ENCODE data around the gene SLC39A8. TPM values are rescaled to one million over a fixed set of nuclear protein-coding genes. Genes with fewer than 3 reads are reported as not detected.

Gene SLC39A8
- total RNA-seq, 1 donor = 14.7 TPM

DNA sequence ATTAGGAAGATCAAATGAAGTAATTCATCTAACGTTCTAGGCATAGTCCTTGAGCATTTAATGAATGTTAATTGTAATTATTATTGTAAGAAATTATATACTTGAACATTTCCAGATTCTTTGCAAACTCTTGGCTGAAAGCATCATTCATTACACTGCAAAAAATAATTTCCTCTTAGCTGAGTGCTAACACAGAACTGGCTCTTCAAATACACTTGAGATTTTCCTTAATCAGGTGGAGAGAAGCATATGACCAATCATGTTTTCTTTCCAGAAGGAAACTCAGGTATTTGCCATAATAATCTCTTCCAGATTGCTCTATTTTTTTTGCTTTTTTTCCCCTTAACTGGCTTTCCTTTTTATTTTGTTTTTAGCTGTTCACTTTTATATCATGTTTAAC is 42.5 kb downstream of the SLC39A8 start:
- TF ChIP-seq, protein P1, sequence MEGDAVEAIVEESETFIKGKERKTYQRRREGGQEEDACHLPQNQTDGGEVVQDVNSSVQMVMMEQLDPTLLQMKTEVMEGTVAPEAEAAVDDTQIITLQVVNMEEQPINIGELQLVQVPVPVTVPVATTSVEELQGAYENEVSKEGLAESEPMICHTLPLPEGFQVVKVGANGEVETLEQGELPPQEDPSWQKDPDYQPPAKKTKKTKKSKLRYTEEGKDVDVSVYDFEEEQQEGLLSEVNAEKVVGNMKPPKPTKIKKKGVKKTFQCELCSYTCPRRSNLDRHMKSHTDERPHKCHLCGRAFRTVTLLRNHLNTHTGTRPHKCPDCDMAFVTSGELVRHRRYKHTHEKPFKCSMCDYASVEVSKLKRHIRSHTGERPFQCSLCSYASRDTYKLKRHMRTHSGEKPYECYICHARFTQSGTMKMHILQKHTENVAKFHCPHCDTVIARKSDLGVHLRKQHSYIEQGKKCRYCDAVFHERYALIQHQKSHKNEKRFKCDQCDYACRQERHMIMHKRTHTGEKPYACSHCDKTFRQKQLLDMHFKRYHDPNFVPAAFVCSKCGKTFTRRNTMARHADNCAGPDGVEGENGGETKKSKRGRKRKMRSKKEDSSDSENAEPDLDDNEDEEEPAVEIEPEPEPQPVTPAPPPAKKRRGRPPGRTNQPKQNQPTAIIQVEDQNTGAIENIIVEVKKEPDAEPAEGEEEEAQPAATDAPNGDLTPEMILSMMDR (IDR thresholded peaks at IDR 0.05; ENCODE audit: insufficient read depth, low read length) = no peak
- no peak overlapping the region for H3K4me3 ChIP-seq (ENCODE audit: low read depth, low read length)
- DNase-seq (ENCODE audit: low read depth) = no peak

- DNase-seq (ENCODE audit: low read depth) = no peak
- TF ChIP-seq, protein P1 (IDR thresholded peaks at IDR 0.05; ENCODE audit: insufficient read depth, low read length) = no peak
- H3K4me3 ChIP-seq (ENCODE audit: low read depth, low read length) = no peak overlapping the region
Observed at GRCh38 chr4:102301167-102301566, 44.1 kb downstream of the SLC39A8 start.

- DNase-seq (ENCODE audit: low read depth) = peak; percentile 76
- no peak overlapping the region for H3K4me3 ChIP-seq (ENCODE audit: low read depth, low read length)
- TF ChIP-seq, protein P1 (IDR thresholded peaks at IDR 0.05; ENCODE audit: insufficient read depth, low read length) = peak; percentile 78
Observed at GRCh38 chr4:102299354-102300107, 45.8 kb downstream of the SLC39A8 start.

- no peak for DNase-seq (ENCODE audit: low read depth)
- TF ChIP-seq, protein P1 (IDR thresholded peaks at IDR 0.05; ENCODE audit: insufficient read depth, low read length) = no peak
- H3K4me3 ChIP-seq (ENCODE audit: low read depth, low read length) = no peak overlapping the region
Observed at GRCh38 chr4:102298716-102299115, 46.6 kb downstream of the SLC39A8 start.

DNA sequence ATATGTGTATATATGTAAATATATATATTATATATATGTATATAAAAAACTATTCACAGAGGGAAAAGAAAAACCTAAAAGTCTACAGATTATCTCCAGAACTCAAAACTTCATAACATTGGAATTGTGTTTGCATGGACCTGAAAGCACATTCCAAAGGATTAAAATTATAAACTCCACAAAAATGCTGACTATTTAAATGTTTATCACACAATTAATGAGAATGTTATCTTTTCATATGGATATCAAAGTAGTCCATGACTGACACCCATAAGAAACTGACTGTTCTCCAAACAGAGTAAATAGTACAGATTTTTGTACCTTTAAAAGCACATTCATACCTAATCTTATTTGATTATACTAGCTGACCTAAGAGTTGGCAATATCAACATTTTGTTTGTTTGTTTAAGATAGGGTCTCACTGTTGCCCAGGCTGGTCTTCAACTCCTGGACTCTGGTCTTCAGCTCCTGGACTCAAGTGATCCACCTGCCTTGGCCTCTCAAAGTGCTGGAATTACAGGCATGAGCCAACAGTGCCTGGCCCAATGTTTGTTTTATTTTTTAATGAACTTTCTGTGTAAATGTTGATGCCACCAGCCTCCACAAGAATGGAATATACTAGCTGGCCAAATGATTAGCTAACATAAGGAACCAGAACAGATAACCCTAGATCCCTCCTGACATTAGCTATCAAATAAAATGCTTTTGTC is 50.0 kb downstream of the SLC39A8 start:
- no peak for DNase-seq (ENCODE audit: low read depth)
- TF ChIP-seq, protein P1 (IDR thresholded peaks at IDR 0.05; ENCODE audit: insufficient read depth, low read length) = no peak
- H3K4me3 ChIP-seq (ENCODE audit: low read depth, low read length) = no peak overlapping the region

DNA sequence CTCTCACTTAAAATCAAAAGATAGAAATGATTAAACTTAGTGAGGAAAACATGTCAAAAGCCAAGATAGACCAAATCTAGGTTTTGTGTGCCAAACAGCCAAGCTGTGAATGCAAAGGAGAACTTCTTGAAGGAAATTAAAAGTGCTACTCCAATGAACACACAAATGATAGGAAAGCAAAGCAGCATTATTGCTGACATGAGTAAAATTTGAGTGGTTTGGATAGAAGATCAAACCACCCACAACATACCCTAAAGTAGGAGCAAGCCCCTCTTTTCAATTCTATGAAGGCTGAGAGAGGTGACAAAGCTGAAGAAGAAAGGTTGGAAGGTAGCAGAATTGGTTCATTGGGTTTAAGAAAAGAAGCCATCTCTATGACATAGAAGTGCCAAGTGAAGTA is 56.8 kb downstream of the SLC39A8 start:
- no peak for DNase-seq (ENCODE audit: low read depth)

More for the DNA sequence above, 56.8 kb downstream of the SLC39A8 start:
- TF ChIP-seq, protein P1 (IDR thresholded peaks at IDR 0.05; ENCODE audit: insufficient read depth, low read length) = no peak
- no peak overlapping the region for H3K4me3 ChIP-seq (ENCODE audit: low read depth, low read length)

Measured in fibroblast of the aortic adventitia (primary cell).